Thoracic aorta (tissue), 2 donors: Measurements from ENCODE around the gene XPR1. TPM values are rescaled to one million over a fixed set of nuclear protein-coding genes. Genes with fewer than 3 reads are reported as not detected.

Source experiments
- ATAC-seq: fragments of 150-250 bp; one replicate; pipeline ENCODE4 v1.8.0; 2017; ENCODE audit warnings: low read depth; ENCODE audit not compliant: insufficient number of reproducible peaks, low FRiP score
- DNase-seq: peaks from one replicate; pipeline ENCODE4 v3.0.0-alpha.2; 2020; ENCODE audit warnings: low spot score
- H3K27ac ChIP-seq, 2 donors: fragments of 200-600 bp; sonication (generic); 1 replicate in 1 of 2; 2 replicates in 1 of 2; pipeline ENCODE4 v1.5.1; 2016; ENCODE audit warnings: mild to moderate bottlenecking in 2 of 2, moderate library complexity in 2 of 2
- H3K27me3 ChIP-seq: fragments of 200-600 bp; sonication (generic); replicated peaks from 2 replicates; pipeline ENCODE4 v1.6.0; 2016; ENCODE audit warnings: mild to moderate bottlenecking; ENCODE audit not compliant: insufficient read depth
- H3K36me3 ChIP-seq: fragments of 200-600 bp; sonication (generic); one replicate; pipeline ENCODE4 v1.5.1; 2016
- H3K4me1 ChIP-seq, 2 donors: fragments of 200-600 bp; sonication (generic); 1 replicate in 1 of 2; 2 replicates in 1 of 2; pipeline versions ENCODE4 v1.5.1 to v1.6.0; 2016; ENCODE audit warnings: low read depth in 2 of 2, mild to moderate bottlenecking in 1 of 2; ENCODE audit not compliant: control insufficient read depth in 1 of 2
- H3K4me3 ChIP-seq: fragments of 200-600 bp; sonication (generic); 2 replicates; pipeline ENCODE4 v1.5.1; 2016; ENCODE audit warnings: mild to moderate bottlenecking
- H3K9me3 ChIP-seq: fragments of 200-600 bp; sonication (generic); 2 replicates; pipeline ENCODE4 v1.5.1; 2016
- CTCF ChIP-seq: fragments of 200-600 bp; sonication (generic); IDR thresholded peaks from one replicate; pipeline ENCODE4 v1.5.1; 2019; ENCODE audit warnings: antibody characterized with exemption
- total RNA-seq, 2 donors: library from RNA; depleted of rRNA; stranded (reverse); fragments of >200 nt; gene quantifications; one replicate each; pipeline versions ENCODE4 v1.1.0 to v1.2.3, GENCODE V29; 2016

The XPR1 gene
- total RNA-seq, result 10 to 100 TPM; 29.1 to 42.8 TPM

DNA sequence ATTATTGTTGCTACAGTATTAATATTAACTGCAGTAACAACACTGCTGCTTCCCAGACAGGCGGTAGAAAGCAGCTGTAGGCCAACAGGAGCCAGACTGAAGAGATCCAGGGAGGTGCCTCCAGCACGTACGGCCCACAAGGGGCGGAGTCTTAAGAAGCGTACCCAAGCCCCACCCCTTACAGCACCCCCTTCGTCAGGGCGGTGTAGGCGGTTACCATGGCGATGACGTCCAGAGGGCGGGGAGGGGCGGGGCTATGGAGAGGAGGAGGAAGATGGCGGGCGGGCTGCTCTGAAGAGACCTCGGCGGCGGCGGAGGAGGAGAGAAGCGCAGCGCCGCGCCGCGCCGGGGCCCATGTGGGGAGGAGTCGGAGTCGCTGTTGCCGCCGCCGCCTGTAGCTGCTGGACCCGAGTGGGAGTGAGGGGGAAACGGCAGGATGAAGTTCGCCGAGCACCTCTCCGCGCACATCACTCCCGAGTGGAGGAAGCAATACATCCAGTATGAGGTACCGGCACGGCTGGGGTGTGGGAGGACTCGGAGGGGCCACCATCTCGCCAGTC is at the start of gene XPR1:
XPR1 (plus strand) TSS at position 257 of the 560 bp plus-strand sequence; CDS start at position 437, 180 bp downstream.
- H3K4me3 ChIP-seq, result peak within 1 kb of the TSS; percentile 74
- no peaks in the 10 kb centered on the region for H3K9me3 ChIP-seq
- no peaks in the 10 kb centered on the region for H3K36me3 ChIP-seq
- H3K27me3 ChIP-seq, result no peaks in the 10 kb centered on the region
- TF ChIP-seq CTCF, result peak; percentile 38
- H3K27ac ChIP-seq, result peak within 1 kb of the TSS; percentile 81 to 82
- peaks cover 15 to 36% of the 10 kb centered on the region in 2 donors for H3K4me1 ChIP-seq
- ATAC-seq (peak; percentile 99), DNase-seq (peak; percentile 96)

GRCh38 chr1:180584869-180585268 is 47.0 kb upstream of the XPR1 start:
- ATAC-seq (no peak), DNase-seq (no peak)
- Histone ChIP-seq H3K9me3 (peaks cover 5% of the 10 kb centered on the region), H3K36me3 (no peaks in the 10 kb centered on the region), H3K27ac (peak overlapping the region; percentile 52 to 70), H3K27me3 (no peaks in the 10 kb centered on the region), H3K4me3 (no peak overlapping the region), H3K4me1 (peaks cover 13 to 26% of the 10 kb centered on the region in 2 donors)
- no peak for TF ChIP-seq CTCF

DNA sequence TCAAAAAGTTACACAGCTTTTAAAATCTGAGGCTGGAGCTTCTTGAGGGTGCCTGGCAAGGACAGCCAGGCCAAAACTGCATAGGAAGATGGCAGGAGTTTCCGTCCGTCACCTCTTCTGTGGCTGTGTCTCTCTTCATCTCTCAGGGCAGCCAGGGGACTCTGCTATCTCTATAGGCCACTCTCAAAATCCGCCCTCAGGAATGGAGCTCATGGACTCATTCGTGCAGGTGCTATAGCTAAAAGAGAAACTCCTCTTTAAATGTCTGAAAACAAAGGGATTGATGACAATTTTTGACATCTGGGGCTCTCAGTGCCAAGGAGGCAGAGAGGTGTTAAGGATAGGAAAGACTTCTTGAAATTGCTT is 45.8 kb upstream of the XPR1 start:
- DNase-seq (no peak), ATAC-seq (no peak)
- H3K36me3 ChIP-seq, result no peaks in the 10 kb centered on the region
- H3K27me3 ChIP-seq, result no peaks in the 10 kb centered on the region
- H3K27ac ChIP-seq, result peak overlapping the region; percentile 52 to 70
- no peak overlapping the region for H3K4me3 ChIP-seq
- H3K9me3 ChIP-seq, result peaks cover 5% of the 10 kb centered on the region
- TF ChIP-seq CTCF, result no peak
- H3K4me1 ChIP-seq, result peaks cover 13 to 26% of the 10 kb centered on the region in 2 donors

- DNase-seq (no peak), ATAC-seq (no peak)
- peaks cover 5% of the 10 kb centered on the region for H3K9me3 ChIP-seq
- H3K27me3 ChIP-seq, result no peaks in the 10 kb centered on the region
- no peak overlapping the region for H3K4me3 ChIP-seq
- TF ChIP-seq CTCF, result no peak
- H3K36me3 ChIP-seq, result no peaks in the 10 kb centered on the region
- H3K4me1 ChIP-seq, result peaks cover 13 to 26% of the 10 kb centered on the region in 2 donors
- H3K27ac ChIP-seq, result peak overlapping the region; percentile 52 to 70
Measured at GRCh38 chr1:180586671-180587155, 45.1 kb upstream of the XPR1 start.

DNA sequence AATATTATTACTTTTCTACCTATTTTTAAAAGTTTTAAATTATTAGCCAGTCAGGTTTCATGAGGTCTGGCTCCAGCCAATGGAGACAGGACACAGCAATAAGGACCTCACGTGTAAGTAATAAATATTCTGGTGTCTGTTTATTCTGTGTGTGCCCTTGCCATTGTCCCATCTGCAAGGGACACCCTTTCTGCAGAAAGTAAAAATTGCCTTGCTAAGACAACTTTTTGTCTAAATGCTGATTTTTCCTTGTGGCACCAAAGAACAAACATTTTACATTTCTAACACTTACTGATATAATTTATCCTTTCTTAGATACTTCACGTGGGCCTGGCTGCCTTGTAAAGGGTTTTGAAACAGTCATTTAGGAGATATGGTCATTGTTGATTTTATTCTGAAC is 43.7 kb upstream of the XPR1 start:
- Histone ChIP-seq H3K27ac (peak overlapping the region in 1 of 2 donors; percentile 70), H3K27me3 (no peaks in the 10 kb centered on the region)
- no peak for ATAC-seq

More for the DNA sequence above, 43.7 kb upstream of the XPR1 start:
- no peak for TF ChIP-seq CTCF
- H3K4me1 ChIP-seq, result peaks cover 13 to 26% of the 10 kb centered on the region in 2 donors
- peaks cover 5% of the 10 kb centered on the region for H3K9me3 ChIP-seq
- H3K36me3 ChIP-seq, result no peaks in the 10 kb centered on the region
- no peak for DNase-seq
- H3K4me3 ChIP-seq, result no peak overlapping the region
